RWPE1 (cell line): ENCODE data around the gene HHATL.

Experiments used
- CTCF ChIA-PET: fragments of 350-600 bp; sonication (Branson Sonifier 250); formaldehyde crosslinking; extraction: SDS; loops from one replicate; lab custom pipeline; 2021; lab: Yijun Ruan, JAX
- POLR2A ChIA-PET: fragments of 400-600 bp; formaldehyde crosslinking; extraction: SDS; loops from one replicate; lab custom pipeline; 2020; ENCODE audit warnings: antibody characterized with exemption; ENCODE audit not compliant: low non-redundant PET; lab: Yijun Ruan, JAX
- DNase-seq: peaks from one replicate; pipeline ENCODE4 v3.0.0; 2012; ENCODE audit warnings: low spot score
- H3K27ac ChIP-seq: fragments of 450-650 bp; 2 replicates; pipeline ENCODE4 v1.5.1; 2017
- TF ChIP-seq, protein P1 (sequence below): fragments of 450-650 bp; conservative IDR thresholded peaks from 2 replicates; pipeline ENCODE4 v1.5.1; 2017; ENCODE audit warnings: low read depth, mild to moderate bottlenecking

Gene HHATL

DNA sequence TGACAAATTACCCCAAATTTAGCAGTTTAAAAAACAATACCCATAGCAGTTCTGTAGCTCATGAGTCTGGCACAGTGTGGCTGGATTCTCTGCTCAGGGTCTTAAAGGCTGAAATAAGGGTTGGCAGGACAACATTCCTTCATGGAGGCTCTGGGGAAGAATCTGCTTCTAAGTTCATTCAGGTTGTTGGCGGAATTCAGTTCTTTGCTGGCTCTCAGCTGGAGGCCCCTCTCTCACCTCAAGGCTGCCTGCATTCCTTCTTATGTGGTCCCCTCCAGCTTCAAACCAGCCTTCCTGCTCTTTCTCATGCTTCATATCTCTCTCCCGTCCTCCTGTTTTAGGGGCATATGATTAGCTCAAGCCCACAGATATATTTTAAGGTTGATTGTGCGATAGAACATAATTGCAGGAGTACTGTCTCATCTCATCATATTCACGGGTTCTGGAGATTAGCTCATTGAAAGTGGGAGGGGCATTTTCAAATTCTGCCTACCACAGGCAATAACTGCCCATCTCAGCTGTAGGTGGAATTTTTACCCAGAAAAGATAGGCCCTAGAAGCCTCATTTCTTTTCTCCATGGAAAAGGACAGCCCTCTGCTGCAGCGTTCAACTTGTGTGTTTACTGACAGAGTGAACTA is 54.7 kb downstream of the HHATL start:
- DNase-seq, result no peak
- TF ChIP-seq, protein P1, sequence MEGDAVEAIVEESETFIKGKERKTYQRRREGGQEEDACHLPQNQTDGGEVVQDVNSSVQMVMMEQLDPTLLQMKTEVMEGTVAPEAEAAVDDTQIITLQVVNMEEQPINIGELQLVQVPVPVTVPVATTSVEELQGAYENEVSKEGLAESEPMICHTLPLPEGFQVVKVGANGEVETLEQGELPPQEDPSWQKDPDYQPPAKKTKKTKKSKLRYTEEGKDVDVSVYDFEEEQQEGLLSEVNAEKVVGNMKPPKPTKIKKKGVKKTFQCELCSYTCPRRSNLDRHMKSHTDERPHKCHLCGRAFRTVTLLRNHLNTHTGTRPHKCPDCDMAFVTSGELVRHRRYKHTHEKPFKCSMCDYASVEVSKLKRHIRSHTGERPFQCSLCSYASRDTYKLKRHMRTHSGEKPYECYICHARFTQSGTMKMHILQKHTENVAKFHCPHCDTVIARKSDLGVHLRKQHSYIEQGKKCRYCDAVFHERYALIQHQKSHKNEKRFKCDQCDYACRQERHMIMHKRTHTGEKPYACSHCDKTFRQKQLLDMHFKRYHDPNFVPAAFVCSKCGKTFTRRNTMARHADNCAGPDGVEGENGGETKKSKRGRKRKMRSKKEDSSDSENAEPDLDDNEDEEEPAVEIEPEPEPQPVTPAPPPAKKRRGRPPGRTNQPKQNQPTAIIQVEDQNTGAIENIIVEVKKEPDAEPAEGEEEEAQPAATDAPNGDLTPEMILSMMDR, result no peak
- ChIA-PET CTCF (no interaction called here), POLR2A (interaction anchor here (0.5 kb wide), 1 partner anchor 45 kb away, joined by 3 read pairs; no protein-coding TSS in a partner anchor)
- no peak overlapping the region for H3K27ac ChIP-seq
